ENCODE measurements around the gene SPECC1L.

Gene SPECC1L

GRCh38 chr22:24398409-24398808 is 127.8 kb downstream of the SPECC1L start:
- DNase-seq (ENCODE audit: low read depth) = no peak

- DNase-seq (ENCODE audit: low read depth) = no peak
Measured at GRCh38 chr22:24400034-24400725, 129.5 kb downstream of the SPECC1L start.

GRCh38 chr22:24400726-24401596 is 130.3 kb downstream of the SPECC1L start:
- no peak for DNase-seq (ENCODE audit: low read depth)

GRCh38 chr22:24401931-24402367 is 131.3 kb downstream of the SPECC1L start:
- no peak for DNase-seq (ENCODE audit: low read depth)

GRCh38 chr22:24402460-24403192 is 132.0 kb downstream of the SPECC1L start:
- no peak for DNase-seq (ENCODE audit: low read depth)

GRCh38 chr22:24403346-24403745 is 132.7 kb downstream of the SPECC1L start:
- no peak for DNase-seq (ENCODE audit: low read depth)

GRCh38 chr22:24404561-24405275 is 134.1 kb downstream of the SPECC1L start:
- DNase-seq (ENCODE audit: low read depth) = no peak

GRCh38 chr22:24405631-24406321 is 135.1 kb downstream of the SPECC1L start:
- no peak for DNase-seq (ENCODE audit: low read depth)

- no peak for DNase-seq (ENCODE audit: low read depth)
Measured at GRCh38 chr22:24406322-24407277, 136.0 kb downstream of the SPECC1L start.

- no peak for DNase-seq (ENCODE audit: low read depth)
Measured at GRCh38 chr22:24407278-24407665, 136.6 kb downstream of the SPECC1L start.

- DNase-seq (ENCODE audit: low read depth) = no peak
Measured at GRCh38 chr22:24407884-24408283, 137.3 kb downstream of the SPECC1L start.

GRCh38 chr22:24408630-24409029 is 138.0 kb downstream of the SPECC1L start:
- no peak for DNase-seq (ENCODE audit: low read depth)

GRCh38 chr22:24409707-24410106 is 139.1 kb downstream of the SPECC1L start:
- DNase-seq (ENCODE audit: low read depth) = no peak

- DNase-seq (ENCODE audit: low read depth) = no peak
Measured at GRCh38 chr22:24410110-24410856, 139.7 kb downstream of the SPECC1L start.

- DNase-seq (ENCODE audit: low read depth) = no peak
Measured at GRCh38 chr22:24411256-24412004, 140.8 kb downstream of the SPECC1L start.

- no peak for DNase-seq (ENCODE audit: low read depth)
Measured at GRCh38 chr22:24412274-24412673, 141.6 kb downstream of the SPECC1L start.

GRCh38 chr22:24413271-24413670 is 142.6 kb downstream of the SPECC1L start:
- no peak for DNase-seq (ENCODE audit: low read depth)

GRCh38 chr22:24413736-24414385 is 143.2 kb downstream of the SPECC1L start:
- no peak for DNase-seq (ENCODE audit: low read depth)

Measured in activated T-cell treated with anti-CD3 and anti-CD28 coated beads for 48 hours (primary cell).